Glomerular visceral epithelial cell (primary cell): ENCODE measurements around the gene SOCS1.

Experiments used
- DNase-seq: peaks from one replicate; pipeline ENCODE4 v3.0.0-alpha.2; 2016; ENCODE audit errors: extremely low spot score

Gene SOCS1

GRCh38 chr16:11285842-11286241 lies 29.8 kb upstream of the SOCS1 start:
- DNase-seq, result no peak

- no peak for DNase-seq
Observed at GRCh38 chr16:11283820-11284248, 27.8 kb upstream of the SOCS1 start.

DNA sequence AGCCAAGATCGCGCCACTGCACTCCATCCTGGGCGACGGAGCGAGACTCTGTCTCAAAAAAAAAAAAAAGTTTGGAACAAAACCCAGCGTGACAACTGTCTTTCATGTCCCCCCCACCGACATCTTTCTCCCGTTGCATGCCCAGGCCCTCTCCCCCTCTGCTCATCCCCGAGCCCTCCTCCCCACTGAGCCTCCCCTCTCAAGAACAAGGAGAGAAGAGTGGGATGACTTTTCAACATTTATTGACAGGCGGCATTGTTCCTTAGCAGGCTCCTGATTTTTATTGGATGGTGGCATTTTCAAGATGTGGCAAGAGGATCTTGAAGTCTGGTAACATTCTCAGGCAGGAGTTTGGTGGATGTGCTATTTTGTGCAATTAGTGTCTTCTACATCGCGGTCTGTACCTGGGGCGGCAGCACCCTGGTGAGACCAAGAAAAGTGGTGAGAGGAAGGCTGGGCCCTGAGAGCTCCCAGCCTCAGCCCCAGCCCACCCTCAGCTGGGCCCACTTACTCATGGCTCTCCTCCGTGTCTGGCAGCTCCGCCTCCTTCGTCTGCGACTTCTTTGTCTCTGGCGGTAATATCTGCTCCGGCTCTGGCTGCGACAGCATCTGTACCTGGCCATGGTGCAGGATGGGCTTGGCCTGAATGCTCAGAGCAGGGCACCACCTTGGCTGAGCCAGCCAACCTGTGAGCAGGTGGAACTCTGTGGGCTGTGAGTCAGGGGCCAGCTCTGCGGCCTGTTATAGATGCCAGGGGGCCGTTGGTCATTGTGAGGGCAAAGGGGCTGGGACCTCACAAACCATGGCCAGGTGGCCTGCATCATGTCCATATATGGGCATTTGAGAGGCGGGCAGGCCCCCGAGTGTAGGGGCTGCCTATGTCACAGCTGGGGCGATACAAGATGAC lies 24.9 kb upstream of the SOCS1 start, which contains the start of gene PRM1:
TSS of gene PRM1 (minus strand) at position 715 of the 907 bp plus-strand sequence. CDS start at position 623, 92 bp downstream.
- DNase-seq, result no peak

- no peak for DNase-seq
Observed at GRCh38 chr16:11278681-11279628, 23.0 kb upstream of the SOCS1 start.

- DNase-seq, result no peak
Observed at GRCh38 chr16:11277607-11278337, 21.8 kb upstream of the SOCS1 start.

DNA sequence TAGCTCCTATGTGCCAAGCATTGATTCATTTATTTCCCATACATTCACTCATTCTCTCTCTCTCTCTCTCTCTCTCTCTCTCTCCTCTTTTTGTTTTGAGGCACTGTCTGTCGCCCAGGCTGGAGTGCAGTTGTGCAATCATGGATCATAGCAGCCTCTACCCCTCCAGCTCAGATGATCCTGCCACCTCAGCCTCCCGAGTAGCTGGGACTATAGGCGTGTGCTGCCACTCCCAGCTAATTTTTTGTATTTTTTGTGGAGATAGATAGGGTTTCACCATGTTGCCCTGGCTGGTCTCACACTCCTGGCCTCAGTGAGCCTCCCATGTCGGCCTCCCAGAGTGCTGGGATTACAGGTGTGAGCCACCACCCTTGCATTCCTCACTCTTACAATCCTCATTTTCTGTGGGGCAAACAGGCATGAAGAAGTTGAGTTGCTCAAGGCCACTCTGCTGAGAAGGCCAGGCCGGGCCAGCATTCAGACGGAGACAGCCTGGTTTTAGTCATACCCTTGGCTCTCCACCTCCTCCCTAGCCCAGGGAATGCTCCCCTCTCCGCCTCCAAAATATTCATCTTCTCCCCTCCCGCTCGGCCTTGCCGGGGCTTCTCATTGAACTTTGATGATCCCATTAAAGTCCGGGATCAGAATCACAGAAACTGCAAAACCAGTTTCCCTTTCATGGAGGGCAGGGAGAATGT lies 21.0 kb upstream of the SOCS1 start:
- no peak for DNase-seq

DNA sequence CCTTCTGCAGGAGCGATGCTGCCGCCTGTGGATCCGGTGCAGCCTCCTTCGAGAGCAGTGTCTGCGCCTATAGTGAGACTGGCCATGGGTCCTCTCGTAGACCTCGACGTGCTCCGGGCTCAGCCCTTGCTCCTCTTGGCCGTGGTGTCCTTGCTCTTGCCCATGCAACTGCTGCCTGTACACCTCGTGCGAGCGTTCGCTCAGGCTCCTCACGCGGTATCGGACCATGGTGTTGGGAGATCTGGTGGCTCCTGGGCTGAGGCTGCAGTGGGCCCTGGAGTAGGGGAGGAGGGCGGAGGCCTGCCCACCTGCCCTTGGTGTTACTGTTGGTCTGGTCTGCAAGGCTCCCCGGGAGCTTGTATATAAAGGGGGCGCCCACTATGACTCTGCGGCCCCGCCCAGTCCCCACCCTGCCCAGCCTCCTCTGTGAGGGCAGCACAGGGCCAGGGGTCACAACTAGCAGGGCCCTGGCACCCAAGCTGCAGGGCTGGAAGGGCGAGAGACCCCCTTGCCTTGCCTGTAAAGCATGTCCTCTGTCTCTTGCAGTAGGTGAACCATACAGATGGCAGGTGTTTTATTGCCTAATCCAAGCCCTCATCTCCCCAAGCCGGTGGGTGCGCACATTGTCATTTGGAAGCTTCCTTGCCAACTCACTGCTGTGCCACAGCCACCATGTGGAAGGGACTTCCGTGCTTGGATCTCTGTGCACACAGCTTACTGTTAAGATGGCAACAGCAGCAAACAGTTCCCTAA lies 20.3 kb upstream of the SOCS1 start, which contains the start of gene PRM2:
TSS of gene PRM2 (minus strand) at position 338 of the 753 bp plus-strand sequence. CDS start at position 228, 110 bp downstream.
- DNase-seq, result no peak

DNA sequence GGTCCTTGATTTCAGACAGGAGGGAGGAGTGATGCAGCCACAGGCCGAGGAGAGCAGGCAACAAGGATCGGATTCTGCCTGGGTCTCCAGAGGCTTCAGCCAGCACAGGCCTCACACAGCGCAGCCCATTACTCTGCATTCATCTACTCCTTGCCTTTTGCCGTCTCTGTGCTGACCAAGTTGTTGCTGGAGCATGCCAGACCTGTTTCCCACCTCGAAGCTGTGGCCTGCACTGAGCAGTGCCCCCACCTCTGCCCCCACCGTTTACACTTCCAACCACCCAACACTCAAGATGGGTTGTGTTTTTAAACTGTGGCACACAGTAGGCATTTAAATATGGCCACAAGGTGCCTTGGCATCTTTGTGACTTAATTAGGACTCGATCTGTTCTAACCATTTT lies 19.0 kb upstream of the SOCS1 start:
- DNase-seq, result no peak

DNA sequence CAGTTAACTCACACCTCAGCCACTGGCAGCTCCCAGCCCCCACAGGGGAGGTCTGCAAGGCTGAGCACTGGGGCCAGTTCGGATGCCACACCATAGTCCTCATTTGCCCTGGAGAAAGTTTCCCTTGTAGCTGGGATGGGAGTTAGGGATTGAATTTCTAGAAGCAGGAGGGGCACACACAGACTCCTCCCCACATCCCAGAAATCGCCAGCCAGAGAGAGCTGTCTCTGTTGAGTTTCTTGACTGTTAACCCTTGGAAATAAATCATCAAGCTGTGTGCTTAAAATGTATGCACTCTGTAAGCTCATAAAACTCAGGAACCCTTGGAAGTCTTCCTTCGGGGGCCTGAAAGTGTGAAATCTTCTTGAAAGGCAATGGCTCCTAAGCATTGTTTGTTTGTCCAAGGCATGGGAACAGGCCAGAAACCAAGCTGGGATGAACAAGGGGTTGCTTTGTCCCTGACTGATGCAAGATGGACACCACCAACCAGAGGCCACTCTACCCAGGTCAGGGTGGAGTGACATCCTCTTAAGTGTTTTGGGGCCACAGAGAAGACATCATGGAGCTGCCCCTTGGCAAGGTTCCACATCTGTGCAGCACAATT lies 17.8 kb upstream of the SOCS1 start:
- DNase-seq, result no peak

- DNase-seq, result no peak
Observed at GRCh38 chr16:11272921-11273720, 17.1 kb upstream of the SOCS1 start, which contains the start of gene PRM3. PRM3 (minus strand) TSS chr16:11273629; CDS start chr16:11273595, 34 bp downstream.

DNA sequence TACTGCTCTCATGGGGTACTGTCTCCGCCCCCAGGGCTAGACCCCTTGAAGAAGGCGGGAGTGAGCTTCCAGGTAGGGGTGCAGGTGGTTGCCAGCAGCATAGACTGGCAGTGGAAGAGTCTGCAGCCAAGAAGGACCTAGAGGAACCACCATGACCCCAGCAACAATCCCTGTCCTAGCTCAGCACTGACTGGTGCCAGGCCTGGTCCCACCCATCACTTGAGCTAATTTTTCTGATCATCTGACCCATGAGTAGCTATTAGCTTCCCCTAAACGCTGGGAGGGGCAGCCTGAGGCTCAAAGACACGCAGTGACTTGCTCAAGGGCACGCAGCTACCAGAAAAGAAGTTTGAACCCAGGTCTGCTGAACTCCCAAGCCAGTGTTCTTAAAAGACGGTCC lies 16.5 kb upstream of the SOCS1 start:
- no peak for DNase-seq

- DNase-seq, result no peak
Observed at GRCh38 chr16:11271610-11272009, 15.6 kb upstream of the SOCS1 start.

DNA sequence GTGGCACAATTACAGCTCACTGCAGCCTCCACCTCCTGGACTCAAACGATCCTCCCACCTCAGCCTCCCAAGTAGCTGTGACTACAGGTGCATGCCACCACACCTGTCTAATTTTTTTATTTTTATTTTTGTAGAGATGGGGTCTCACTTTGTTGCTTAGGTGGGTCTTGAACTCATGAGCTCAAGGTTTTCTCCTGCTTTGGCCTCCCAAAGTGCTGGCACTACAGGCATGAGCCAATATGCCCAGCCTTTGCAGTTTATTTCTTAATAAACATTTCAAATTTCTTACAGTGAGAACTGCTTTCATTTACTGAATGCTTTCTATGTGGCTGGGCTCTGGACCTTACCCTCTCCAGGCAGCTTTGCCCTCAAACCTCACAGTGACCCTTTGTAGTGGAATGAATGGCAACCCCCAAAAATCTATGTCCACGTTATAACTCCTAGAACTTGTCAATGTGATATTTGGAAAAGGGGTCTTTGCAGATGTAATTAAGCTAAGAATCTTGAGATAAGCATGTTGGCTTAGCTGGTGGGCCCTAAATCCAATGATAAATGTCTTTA lies 14.7 kb upstream of the SOCS1 start:
- no peak for DNase-seq

DNA sequence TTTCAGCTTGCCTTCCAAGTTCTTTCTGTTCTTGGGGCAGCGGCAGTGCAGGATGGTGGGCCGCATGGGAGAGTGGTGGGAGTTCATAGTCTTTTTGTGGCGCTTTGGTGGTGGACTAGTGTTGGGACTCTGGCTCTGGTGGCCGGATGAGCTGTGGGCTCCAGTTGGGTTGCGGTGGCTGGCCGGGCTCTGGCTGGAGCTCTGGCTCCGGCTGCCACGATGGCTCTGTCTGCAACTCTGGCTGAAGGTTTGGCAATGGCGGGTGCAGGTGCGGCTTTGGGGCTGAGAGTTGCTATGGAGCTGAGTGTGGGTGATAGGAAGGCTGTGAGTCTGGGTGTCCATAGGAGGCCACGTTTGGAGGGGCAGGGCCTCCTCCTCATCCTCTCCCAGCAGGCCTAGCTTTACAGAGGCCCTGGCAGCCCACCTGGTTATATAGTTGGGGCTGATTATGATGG lies 12.9 kb upstream of the SOCS1 start, which contains the start of gene TNP2:
TSS of gene TNP2 (minus strand) at position 405 of the 455 bp plus-strand sequence. CDS start at position 342, 63 bp downstream.
- no peak for DNase-seq

DNA sequence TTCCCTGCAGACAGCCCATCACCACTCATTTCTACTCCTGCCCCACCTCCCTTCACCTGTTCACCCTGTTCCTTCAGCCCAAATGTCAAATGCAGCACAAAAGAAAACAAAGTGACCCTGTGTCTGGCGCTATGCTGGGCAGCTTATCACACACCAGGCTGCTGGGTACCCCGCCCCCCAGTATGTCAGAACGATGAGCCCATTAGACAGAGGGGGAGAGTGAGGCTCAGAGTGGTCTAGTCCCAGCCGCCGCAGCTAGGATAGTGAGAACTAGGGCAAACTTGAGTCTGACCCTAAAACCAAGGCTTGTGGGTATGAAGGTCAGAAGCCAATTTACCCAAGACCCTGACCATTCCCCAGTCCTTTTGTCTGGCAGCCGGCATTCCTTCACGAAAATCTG lies 9.1 kb upstream of the SOCS1 start:
- no peak for DNase-seq

GRCh38 chr16:11264155-11264832 lies 8.3 kb upstream of the SOCS1 start:
- DNase-seq, result no peak

DNA sequence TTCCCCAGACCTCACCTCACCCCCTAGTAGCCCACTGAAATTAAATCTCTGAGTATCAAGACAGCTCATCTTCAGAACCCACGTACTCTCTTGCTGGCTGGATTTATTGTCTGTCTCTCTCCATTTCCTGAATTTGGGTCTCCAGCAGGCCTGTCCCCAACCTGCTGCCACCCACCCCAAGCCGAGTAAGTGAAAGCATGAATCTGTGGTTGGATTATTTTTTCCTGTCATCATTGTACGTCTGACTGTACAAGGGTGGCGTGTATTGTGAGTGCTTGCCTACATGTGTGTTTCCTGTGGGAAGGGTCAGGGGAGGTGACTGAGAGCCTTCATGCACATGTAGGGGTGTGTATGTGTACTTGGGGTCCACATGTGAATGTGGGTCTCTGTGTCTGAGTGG lies 7.7 kb upstream of the SOCS1 start:
- DNase-seq, result no peak

GRCh38 chr16:11262915-11263314 lies 6.9 kb upstream of the SOCS1 start:
- no peak for DNase-seq
